HL-60 (cell line): Measurements from ENCODE around the gene NCKAP5L.

Source experiments
- DNase-seq, 2 experiments: peaks; one replicate each; pipeline ENCODE4 v3.0.0-alpha.2; 2010 to 2020; ENCODE audit warnings: low read depth in 1 of 2, low spot score in 1 of 2
- H3K27ac ChIP-seq: fragments of 250-450 bp; sonication (Bioruptor Pico); replicated peaks from 2 replicates; pipeline ENCODE4 v1.5.1; 2020; ENCODE audit warnings: mild to moderate bottlenecking, moderate library complexity
- H3K27me3 ChIP-seq: fragments of 250-450 bp; sonication (Bioruptor Pico); 2 replicates; pipeline ENCODE4 v1.5.1; 2021; ENCODE audit warnings: mild to moderate bottlenecking, moderate library complexity; ENCODE audit not compliant: insufficient read depth, poor library complexity, severe bottlenecking
- H3K4me3 ChIP-seq: replicated peaks from 2 replicates; pipeline ENCODE4 v1.5.1; 2011; ENCODE audit warnings: mild to moderate bottlenecking, control low read depth, low read length; ENCODE audit not compliant: insufficient read depth
- GABPA ChIP-seq: IDR thresholded peaks from 2 replicates; pipeline ENCODE4 v1.6.1; 2012; ENCODE audit warnings: low read depth
- POLR2AphosphoS5 ChIP-seq: IDR thresholded peaks from 2 replicates; pipeline ENCODE4 v1.6.1; 2012; ENCODE audit warnings: low read depth
- SPI1 ChIP-seq: IDR thresholded peaks from 2 replicates; pipeline ENCODE4 v1.6.1; 2012; ENCODE audit warnings: low read depth, mild to moderate bottlenecking, borderline replicate concordance
- TF ChIP-seq, protein P1 (sequence below): IDR thresholded peaks from one replicate; pipeline ENCODE4 v1.5.1; 2011; ENCODE audit warnings: low read length, control low read depth, inconsistent platforms; ENCODE audit not compliant: insufficient read depth
- TF ChIP-seq, protein P2 (sequence below): IDR thresholded peaks from 2 replicates; pipeline ENCODE4 v1.6.1; 2012; ENCODE audit warnings: low read depth; ENCODE audit not compliant: insufficient replicate concordance

The NCKAP5L gene

DNA sequence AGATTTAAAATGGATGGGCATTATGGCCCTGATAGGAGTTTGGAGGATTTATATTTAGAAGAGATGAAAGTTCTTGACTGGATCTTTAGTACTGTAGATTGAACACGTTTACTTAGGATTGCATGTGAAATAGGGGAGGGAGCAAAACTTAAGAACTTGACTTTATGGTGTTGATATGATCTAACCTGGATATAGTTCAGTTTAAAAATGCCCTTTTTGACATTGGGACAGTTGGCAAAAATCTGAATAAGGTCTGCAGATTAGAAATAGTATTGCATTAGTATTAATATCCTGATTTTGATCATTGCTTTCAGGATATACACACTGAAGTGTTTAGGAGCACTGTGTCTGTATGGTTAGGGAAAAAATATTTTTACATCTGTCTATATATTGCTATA is 77.2 kb downstream of the NCKAP5L start:
- no peak for DNase-seq
- H3K27ac ChIP-seq = peak overlapping the region; percentile 30
- no peaks in the 10 kb centered on the region for H3K27me3 ChIP-seq
- TF ChIP-seq, protein P1, sequence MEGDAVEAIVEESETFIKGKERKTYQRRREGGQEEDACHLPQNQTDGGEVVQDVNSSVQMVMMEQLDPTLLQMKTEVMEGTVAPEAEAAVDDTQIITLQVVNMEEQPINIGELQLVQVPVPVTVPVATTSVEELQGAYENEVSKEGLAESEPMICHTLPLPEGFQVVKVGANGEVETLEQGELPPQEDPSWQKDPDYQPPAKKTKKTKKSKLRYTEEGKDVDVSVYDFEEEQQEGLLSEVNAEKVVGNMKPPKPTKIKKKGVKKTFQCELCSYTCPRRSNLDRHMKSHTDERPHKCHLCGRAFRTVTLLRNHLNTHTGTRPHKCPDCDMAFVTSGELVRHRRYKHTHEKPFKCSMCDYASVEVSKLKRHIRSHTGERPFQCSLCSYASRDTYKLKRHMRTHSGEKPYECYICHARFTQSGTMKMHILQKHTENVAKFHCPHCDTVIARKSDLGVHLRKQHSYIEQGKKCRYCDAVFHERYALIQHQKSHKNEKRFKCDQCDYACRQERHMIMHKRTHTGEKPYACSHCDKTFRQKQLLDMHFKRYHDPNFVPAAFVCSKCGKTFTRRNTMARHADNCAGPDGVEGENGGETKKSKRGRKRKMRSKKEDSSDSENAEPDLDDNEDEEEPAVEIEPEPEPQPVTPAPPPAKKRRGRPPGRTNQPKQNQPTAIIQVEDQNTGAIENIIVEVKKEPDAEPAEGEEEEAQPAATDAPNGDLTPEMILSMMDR = no peak
- TF ChIP-seq POLR2AphosphoS5 = no peak
- TF ChIP-seq, protein P2, sequence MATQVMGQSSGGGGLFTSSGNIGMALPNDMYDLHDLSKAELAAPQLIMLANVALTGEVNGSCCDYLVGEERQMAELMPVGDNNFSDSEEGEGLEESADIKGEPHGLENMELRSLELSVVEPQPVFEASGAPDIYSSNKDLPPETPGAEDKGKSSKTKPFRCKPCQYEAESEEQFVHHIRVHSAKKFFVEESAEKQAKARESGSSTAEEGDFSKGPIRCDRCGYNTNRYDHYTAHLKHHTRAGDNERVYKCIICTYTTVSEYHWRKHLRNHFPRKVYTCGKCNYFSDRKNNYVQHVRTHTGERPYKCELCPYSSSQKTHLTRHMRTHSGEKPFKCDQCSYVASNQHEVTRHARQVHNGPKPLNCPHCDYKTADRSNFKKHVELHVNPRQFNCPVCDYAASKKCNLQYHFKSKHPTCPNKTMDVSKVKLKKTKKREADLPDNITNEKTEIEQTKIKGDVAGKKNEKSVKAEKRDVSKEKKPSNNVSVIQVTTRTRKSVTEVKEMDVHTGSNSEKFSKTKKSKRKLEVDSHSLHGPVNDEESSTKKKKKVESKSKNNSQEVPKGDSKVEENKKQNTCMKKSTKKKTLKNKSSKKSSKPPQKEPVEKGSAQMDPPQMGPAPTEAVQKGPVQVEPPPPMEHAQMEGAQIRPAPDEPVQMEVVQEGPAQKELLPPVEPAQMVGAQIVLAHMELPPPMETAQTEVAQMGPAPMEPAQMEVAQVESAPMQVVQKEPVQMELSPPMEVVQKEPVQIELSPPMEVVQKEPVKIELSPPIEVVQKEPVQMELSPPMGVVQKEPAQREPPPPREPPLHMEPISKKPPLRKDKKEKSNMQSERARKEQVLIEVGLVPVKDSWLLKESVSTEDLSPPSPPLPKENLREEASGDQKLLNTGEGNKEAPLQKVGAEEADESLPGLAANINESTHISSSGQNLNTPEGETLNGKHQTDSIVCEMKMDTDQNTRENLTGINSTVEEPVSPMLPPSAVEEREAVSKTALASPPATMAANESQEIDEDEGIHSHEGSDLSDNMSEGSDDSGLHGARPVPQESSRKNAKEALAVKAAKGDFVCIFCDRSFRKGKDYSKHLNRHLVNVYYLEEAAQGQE = no peak
- TF ChIP-seq SPI1 = no peak
- no peak for TF ChIP-seq GABPA
- no peak overlapping the region for H3K4me3 ChIP-seq

DNA sequence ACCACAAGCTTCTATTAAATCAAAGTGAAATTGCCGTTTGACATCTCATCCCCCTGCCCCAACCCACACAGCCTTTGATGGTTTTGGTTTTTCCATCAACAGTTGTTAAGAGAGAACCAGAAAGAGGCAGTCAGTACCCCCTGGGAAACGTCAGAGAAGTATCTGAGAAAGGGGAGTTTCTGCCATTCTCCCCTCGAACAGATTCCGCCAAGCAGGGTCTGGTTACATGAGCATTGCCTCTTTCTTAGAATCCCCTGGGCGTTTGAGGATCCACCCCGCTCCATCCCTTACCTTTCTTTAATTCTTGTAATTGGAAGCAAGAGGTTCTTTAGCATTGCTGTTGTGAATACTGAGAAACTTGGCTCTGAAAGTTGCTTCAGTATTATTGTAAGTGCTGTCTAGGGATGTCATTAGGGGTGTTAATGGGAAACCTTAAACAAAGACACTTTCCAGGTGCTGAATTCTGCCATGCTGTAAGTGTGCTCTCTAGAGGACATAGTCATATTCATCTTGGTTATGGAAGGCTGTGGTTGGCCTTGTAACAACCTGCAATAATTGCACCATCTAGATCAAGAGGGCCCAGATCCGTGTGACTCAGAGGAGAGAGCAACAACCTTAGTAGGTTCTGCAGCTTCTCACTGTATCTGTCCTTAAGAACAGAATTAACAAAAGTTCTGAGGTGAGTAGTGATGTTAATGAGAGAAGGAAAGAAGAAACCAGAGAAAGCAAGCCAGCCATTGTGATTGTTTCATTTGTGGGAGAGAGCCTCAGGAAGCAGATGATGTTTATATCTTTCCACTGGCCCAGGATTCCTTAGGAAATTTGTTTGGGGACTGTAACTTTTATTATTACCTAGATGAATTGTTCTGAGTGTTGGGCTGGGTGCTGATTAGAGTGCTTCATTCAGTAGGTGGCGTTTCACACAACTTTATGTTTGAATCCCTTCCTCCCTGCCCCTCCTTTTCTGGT is 77.9 kb downstream of the NCKAP5L start:
- H3K27me3 ChIP-seq = no peaks in the 10 kb centered on the region
- peak; percentile 67 to 84 for DNase-seq
- H3K4me3 ChIP-seq = no peak overlapping the region
- TF ChIP-seq SPI1 = no peak
- TF ChIP-seq, protein P2 = peak; percentile 62
- peak overlapping the region; percentile 30 for H3K27ac ChIP-seq

DNA sequence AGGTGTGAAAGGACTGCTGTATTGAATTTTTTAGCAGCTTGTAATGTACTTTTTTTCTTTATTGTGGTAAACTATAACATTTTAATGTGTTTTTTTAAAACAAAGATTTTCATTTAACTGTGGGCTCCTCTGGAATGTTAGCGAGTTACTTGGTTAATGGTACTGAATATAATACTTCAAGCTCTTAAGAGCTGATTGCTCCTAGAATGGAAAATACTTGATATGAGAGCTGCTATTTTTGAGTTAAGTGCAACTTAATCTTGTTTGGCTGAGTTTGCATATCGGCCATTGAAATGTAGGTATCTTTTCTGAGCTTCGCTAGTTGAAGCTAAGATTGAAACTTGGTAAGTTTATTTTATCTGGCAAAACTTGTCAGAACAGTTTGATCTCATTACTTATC is 79.4 kb downstream of the NCKAP5L start:
- no peak for DNase-seq
- Histone ChIP-seq H3K4me3 (no peak overlapping the region), H3K27me3 (no peaks in the 10 kb centered on the region), H3K27ac (no peak overlapping the region)
- no peak for TF ChIP-seq POLR2AphosphoS5
- TF ChIP-seq GABPA = no peak
- TF ChIP-seq, protein P1 = no peak
- no peak for TF ChIP-seq SPI1
- TF ChIP-seq, protein P2 = no peak
